Muscle layer of duodenum (tissue), 2 donors: Measurements from ENCODE around the gene TTBK1.
"Not testable (repeated sequence)": the region's sequence is repeated elsewhere in the genome, so short reads cannot be mapped to it uniquely, and the experiment has no call there.

Experiments
- H3K27ac ChIP-seq: one replicate; pipeline ENCODE4 v1.7.0; 2013; ENCODE audit warnings: mild to moderate bottlenecking, low read length
- H3K27me3 ChIP-seq: one replicate; pipeline ENCODE4 v1.7.0; 2013; ENCODE audit warnings: low read depth, mild to moderate bottlenecking, control low read depth, low read length
- H3K36me3 ChIP-seq, 2 donors: one replicate each; pipeline ENCODE4 v1.7.0; 2013; ENCODE audit warnings: low read length in 2 of 2, control low read depth in 1 of 2, mild to moderate bottlenecking in 1 of 2; ENCODE audit not compliant: insufficient read depth in 2 of 2, control insufficient read depth in 1 of 2
- H3K4me1 ChIP-seq, 2 donors: one replicate each; pipeline ENCODE4 v1.7.0; 2013; ENCODE audit warnings: low read length in 2 of 2, mild to moderate bottlenecking in 2 of 2, control low read depth in 1 of 2, moderate library complexity in 1 of 2; ENCODE audit not compliant: insufficient read depth in 2 of 2, control insufficient read depth in 1 of 2
- H3K4me3 ChIP-seq, 2 donors: one replicate each; pipeline ENCODE4 v1.7.0; 2013; ENCODE audit warnings: low read length in 2 of 2, low read depth in 1 of 2, mild to moderate bottlenecking in 1 of 2
- H3K9me3 ChIP-seq, 2 donors: one replicate each; pipeline ENCODE4 v1.7.0; 2013; ENCODE audit warnings: low read length in 2 of 2, control low read depth in 1 of 2, mild to moderate bottlenecking in 1 of 2; ENCODE audit not compliant: control insufficient read depth in 1 of 2
- donor health status: healthy.

The TTBK1 gene

GRCh38 chr6:43295456-43295855 is 52.2 kb downstream of the TTBK1 start:
- Histone ChIP-seq H3K27me3 (no peaks in the 10 kb centered on the region), H3K4me3 (no peak overlapping the region), H3K27ac (no peak overlapping the region), H3K4me1 (no peaks in the 10 kb centered on the region), H3K36me3 (no peaks in the 10 kb centered on the region), H3K9me3 (no peaks in the 10 kb centered on the region)

GRCh38 chr6:43296780-43297497 is 53.7 kb downstream of the TTBK1 start:
- Histone ChIP-seq H3K4me3 (no peak overlapping the region), H3K27me3 (no peaks in the 10 kb centered on the region), H3K36me3 (no peaks in the 10 kb centered on the region), H3K4me1 (no peaks in the 10 kb centered on the region), H3K9me3 (no peaks in the 10 kb centered on the region), H3K27ac (no peak overlapping the region)

GRCh38 chr6:43297644-43298564 is 54.6 kb downstream of the TTBK1 start, which contains the start of gene SLC22A7:
SLC22A7 (plus strand) TSS chr6:43298260; CDS start chr6:43298359, 99 bp downstream.
- Histone ChIP-seq H3K36me3 (no peaks in the 10 kb centered on the region), H3K9me3 (no peaks in the 10 kb centered on the region), H3K27ac (no peak within 1 kb of the TSS), H3K4me1 (no peaks in the 10 kb centered on the region), H3K27me3 (no peaks in the 10 kb centered on the region), H3K4me3 (no peak within 1 kb of the TSS)

GRCh38 chr6:43298565-43299337 is 55.5 kb downstream of the TTBK1 start:
- Histone ChIP-seq H3K4me1 (no peaks in the 10 kb centered on the region), H3K27me3 (no peaks in the 10 kb centered on the region), H3K27ac (no peak overlapping the region), H3K9me3 (no peaks in the 10 kb centered on the region), H3K4me3 (no peak overlapping the region), H3K36me3 (no peaks in the 10 kb centered on the region)

GRCh38 chr6:43299338-43300293 is 56.3 kb downstream of the TTBK1 start:
- Histone ChIP-seq H3K27ac (no peak overlapping the region), H3K9me3 (no peaks in the 10 kb centered on the region), H3K4me3 (no peak overlapping the region), H3K36me3 (no peaks in the 10 kb centered on the region), H3K4me1 (no peaks in the 10 kb centered on the region), H3K27me3 (peaks cover under 1% of the 10 kb centered on the region)

GRCh38 chr6:43301081-43301870 is 58.0 kb downstream of the TTBK1 start:
- Histone ChIP-seq H3K27ac (no peak overlapping the region), H3K4me3 (no peak overlapping the region), H3K9me3 (no peaks in the 10 kb centered on the region), H3K36me3 (no peaks in the 10 kb centered on the region), H3K27me3 (peaks cover 5% of the 10 kb centered on the region), H3K4me1 (no peaks in the 10 kb centered on the region)

- H3K4me1 ChIP-seq, result no peaks in the 10 kb centered on the region
- no peaks in the 10 kb centered on the region for H3K36me3 ChIP-seq
- H3K27ac ChIP-seq, result no peak overlapping the region
- H3K4me3 ChIP-seq, result no peak overlapping the region
- peaks cover 5% of the 10 kb centered on the region for H3K27me3 ChIP-seq
- H3K9me3 ChIP-seq, result no peaks in the 10 kb centered on the region
Observed at GRCh38 chr6:43302126-43302525, 58.8 kb downstream of the TTBK1 start.

GRCh38 chr6:43303006-43303405 is 59.7 kb downstream of the TTBK1 start:
- H3K36me3 ChIP-seq, H3K4me3 ChIP-seq, H3K4me1 ChIP-seq, H3K9me3 ChIP-seq, H3K27ac ChIP-seq, H3K27me3 ChIP-seq: not testable (repeated sequence)

- no peak overlapping the region for H3K4me3 ChIP-seq
- peaks cover 5% of the 10 kb centered on the region for H3K27me3 ChIP-seq
- H3K36me3 ChIP-seq, result no peaks in the 10 kb centered on the region
Observed at GRCh38 chr6:43303751-43304331, 60.6 kb downstream of the TTBK1 start.

More at GRCh38 chr6:43303751-43304331, 60.6 kb downstream of the TTBK1 start:
- Histone ChIP-seq H3K27ac (no peak overlapping the region), H3K9me3 (no peaks in the 10 kb centered on the region), H3K4me1 (peaks cover 0 to 10% of the 10 kb centered on the region in 2 donors)
